Endothelial cell of umbilical vein (primary cell): Measurements from ENCODE around the gene PTDSS2.

ENCODE experiments used
- CTCF ChIP-seq, 2 donors: IDR thresholded peaks; 1 replicate in 1 of 2; 2 replicates in 1 of 2; pipeline ENCODE4 v1.5.1; 2011; ENCODE audit warnings: low read length in 2 of 2, mild to moderate bottlenecking in 2 of 2, moderate library complexity in 2 of 2, control low read depth in 1 of 2, inconsistent platforms in 1 of 2, low read depth in 1 of 2; ENCODE audit not compliant: insufficient read depth in 1 of 2; ENCODE audit errors: extremely low read depth in 1 of 2
- EZH2 ChIP-seq: IDR thresholded peaks from 2 replicates; pipeline ENCODE4 v1.6.1; 2012; ENCODE audit warnings: borderline replicate concordance, low read depth, mild to moderate bottlenecking, moderate library complexity, low read length, inconsistent platforms; ENCODE audit not compliant: severe bottlenecking
- FOS ChIP-seq: IDR thresholded peaks from 2 replicates; pipeline ENCODE4 v1.6.1; 2011; ENCODE audit warnings: mild to moderate bottlenecking, low read length, moderate library complexity, borderline replicate concordance; ENCODE audit not compliant: insufficient read depth
- GATA2 ChIP-seq: IDR thresholded peaks from 2 replicates; pipeline ENCODE4 v1.7.0; 2011; ENCODE audit warnings: low read depth, mild to moderate bottlenecking, moderate library complexity, mixed read lengths, low read length; ENCODE audit not compliant: insufficient read length, insufficient read depth
- JUN ChIP-seq: IDR thresholded peaks from 2 replicates; pipeline ENCODE4 v1.6.1; 2011; ENCODE audit warnings: borderline replicate concordance, low read depth; ENCODE audit not compliant: insufficient read length, insufficient read depth
- MAX ChIP-seq: IDR thresholded peaks from 2 replicates; pipeline ENCODE4 v1.6.1; 2011; ENCODE audit not compliant: insufficient read depth, insufficient read length
- MYC ChIP-seq: IDR thresholded peaks from one replicate; pipeline ENCODE4 v1.6.1; 2011; ENCODE audit warnings: mild to moderate bottlenecking, low read depth, low read length
- POLR2A ChIP-seq: IDR thresholded peaks from 2 replicates; pipeline ENCODE4 v1.6.1; 2012; ENCODE audit warnings: low read depth, mild to moderate bottlenecking, control low read depth, low read length
- POLR2AphosphoS5 ChIP-seq: IDR thresholded peaks from 2 replicates; pipeline ENCODE4 v1.6.1; 2012; ENCODE audit warnings: low read depth, mild to moderate bottlenecking, control low read depth, low read length, moderate library complexity; ENCODE audit not compliant: insufficient read depth

- TF ChIP-seq CTCF (IDR thresholded peaks at IDR 0.05; ENCODE audit: extremely low read depth in 1 of 2, insufficient read depth in 1 of 2, low read depth in 1 of 2, low read length in 2 of 2) (no peak), JUN (no peak), POLR2A (no peak), POLR2AphosphoS5 (no peak), EZH2 (no peak), MAX (no peak), FOS (no peak), MYC (no peak), GATA2 (no peak)
These were observed 41.0 kb upstream of the PTDSS2 start for GRCh38 chr11:409008-409599.
